Measurements from ENCODE around the gene CCDC6. TPM values are rescaled to one million over a fixed set of nuclear protein-coding genes. Genes with fewer than 3 reads are reported as not detected.
A peak's percentile ranks its signal among the peaks of the same experiment; 100 is the strongest.

CCDC6 gene
- total and polyA plus RNA-seq, 12 donors: 4.4 to 22.8 (median 17.0) TPM

GRCh38 chr10:59909815-59910214, 3.5 kb upstream of the CCDC6 start:
- no peak overlapping the region for H3K27ac ChIP-seq
- no peaks in the 10 kb centered on the region for H3K27me3 ChIP-seq
- H3K4me3 ChIP-seq: no peak overlapping the region
- DNase-seq (no peak), ATAC-seq (no peak)
- intact Hi-C loops (cut with DNase I): loop anchor here in 6 of 10 donors (5.0 to 10.0 kb wide), 6 partner anchors 38 to 285 kb away; no protein-coding TSS in a partner anchor
- peaks cover 0 to 27% (median 21%) of the 10 kb centered on the region in 9 donors for H3K4me1 ChIP-seq
- H3K36me3 ChIP-seq: no peaks in the 10 kb centered on the region
- TF ChIP-seq, protein P1, sequence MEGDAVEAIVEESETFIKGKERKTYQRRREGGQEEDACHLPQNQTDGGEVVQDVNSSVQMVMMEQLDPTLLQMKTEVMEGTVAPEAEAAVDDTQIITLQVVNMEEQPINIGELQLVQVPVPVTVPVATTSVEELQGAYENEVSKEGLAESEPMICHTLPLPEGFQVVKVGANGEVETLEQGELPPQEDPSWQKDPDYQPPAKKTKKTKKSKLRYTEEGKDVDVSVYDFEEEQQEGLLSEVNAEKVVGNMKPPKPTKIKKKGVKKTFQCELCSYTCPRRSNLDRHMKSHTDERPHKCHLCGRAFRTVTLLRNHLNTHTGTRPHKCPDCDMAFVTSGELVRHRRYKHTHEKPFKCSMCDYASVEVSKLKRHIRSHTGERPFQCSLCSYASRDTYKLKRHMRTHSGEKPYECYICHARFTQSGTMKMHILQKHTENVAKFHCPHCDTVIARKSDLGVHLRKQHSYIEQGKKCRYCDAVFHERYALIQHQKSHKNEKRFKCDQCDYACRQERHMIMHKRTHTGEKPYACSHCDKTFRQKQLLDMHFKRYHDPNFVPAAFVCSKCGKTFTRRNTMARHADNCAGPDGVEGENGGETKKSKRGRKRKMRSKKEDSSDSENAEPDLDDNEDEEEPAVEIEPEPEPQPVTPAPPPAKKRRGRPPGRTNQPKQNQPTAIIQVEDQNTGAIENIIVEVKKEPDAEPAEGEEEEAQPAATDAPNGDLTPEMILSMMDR (IDR thresholded peaks at IDR 0.05): no peak
- H3K9me3 ChIP-seq: peaks cover 0 to 18% (median 12%) of the 10 kb centered on the region in 11 donors
- WGBS, 2 donors: 56 to 95% methylated on average over 1 of the region's 1 CpG

DNA sequence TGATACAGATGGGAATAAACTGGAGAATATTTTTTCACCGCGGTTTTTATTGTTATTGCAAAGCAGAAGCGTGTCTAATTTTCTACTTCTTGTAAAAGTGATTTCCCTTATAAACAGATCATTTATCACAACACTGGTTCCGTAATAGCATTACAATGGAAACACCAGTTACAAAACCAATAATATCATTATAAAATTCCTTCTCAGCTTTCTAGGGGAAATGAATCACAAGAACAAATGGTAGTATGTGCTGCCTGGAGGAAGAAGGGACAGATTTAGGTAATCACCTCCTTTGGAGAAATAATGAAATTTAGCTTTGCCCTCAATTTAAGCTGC, 2.4 kb upstream of the CCDC6 start:
- TF ChIP-seq, protein P1 (IDR thresholded peaks at IDR 0.05): no peak
- WGBS, 2 donors: 46 to 56% methylated on average over 4 of the region's 4 CpGs
- Histone ChIP-seq H3K27me3 (no peaks in the 10 kb centered on the region), H3K4me1 (peaks cover 3 to 38% (median 32%) of the 10 kb centered on the region in 9 donors), H3K9me3 (peaks cover 0 to 8% (median 5%) of the 10 kb centered on the region in 11 donors), H3K4me3 (peak overlapping the region in 7 of 10 donors; percentile 32 to 98 (median 91)), H3K36me3 (no peaks in the 10 kb centered on the region), H3K27ac (peak overlapping the region in 9 of 10 donors; percentile 41 to 96 (median 90))
- DNase-seq (no peak), ATAC-seq (no peak)
- intact Hi-C loops (cut with DNase I): loop anchor here in 6 of 10 donors (5.0 to 10.0 kb wide), 6 partner anchors 36 to 284 kb away; no protein-coding TSS in a partner anchor

DNA sequence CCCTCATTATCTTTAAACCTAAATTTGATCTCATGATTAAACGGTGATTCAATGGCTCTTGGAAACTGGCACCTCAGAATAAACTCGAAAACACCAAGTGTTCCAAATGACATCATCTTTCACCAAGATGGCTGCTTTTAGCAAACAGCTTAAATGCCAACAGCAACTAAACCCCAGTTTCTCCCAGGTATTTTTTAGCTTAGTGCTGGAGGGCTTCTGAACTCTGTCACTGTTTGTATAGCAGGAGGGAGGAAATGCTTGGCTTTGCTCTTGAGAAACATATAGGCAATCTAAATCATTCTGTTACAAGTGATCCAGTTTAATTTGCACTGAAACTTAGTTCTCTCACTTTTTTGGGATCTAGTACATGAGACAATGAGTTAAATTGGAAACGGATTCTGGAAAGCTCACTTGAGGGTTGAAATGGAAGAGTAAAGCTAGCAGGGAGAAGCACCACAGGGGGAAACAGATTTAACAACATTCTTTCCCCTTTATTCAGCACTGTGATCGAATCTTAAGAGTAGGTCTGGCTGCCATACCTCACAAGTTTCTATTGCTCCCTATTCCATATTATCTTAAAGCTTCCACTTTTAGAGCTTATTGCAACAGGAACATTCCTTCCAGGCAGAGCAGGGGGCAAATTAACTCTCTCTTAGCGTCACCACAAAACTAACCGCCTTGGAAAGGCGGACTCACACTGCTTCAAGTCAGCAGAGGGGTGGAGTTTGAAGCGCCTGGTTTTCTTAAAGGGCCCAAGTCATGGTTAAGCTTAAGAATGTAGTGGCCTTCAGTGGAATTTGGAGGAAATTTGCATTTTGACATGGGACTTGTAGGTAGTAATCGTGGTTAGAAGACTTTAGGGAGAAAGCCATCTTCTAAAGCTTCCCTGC, 1.8 kb upstream of the CCDC6 start:
- DNase-seq (peak in 1 of 2 donors; percentile 59), ATAC-seq (peak in 6 of 8 donors; percentile 25 to 39 (median 32))
- no peaks in the 10 kb centered on the region for H3K36me3 ChIP-seq
- 4 to 6% methylated on average over 9 of the region's 9 CpGs for WGBS, 2 donors
- H3K4me3 ChIP-seq: peak overlapping the region; percentile 2 to 98 (median 90)
- H3K27me3 ChIP-seq: no peaks in the 10 kb centered on the region
- TF ChIP-seq, protein P1 (IDR thresholded peaks at IDR 0.05): no peak
- H3K27ac ChIP-seq: peak overlapping the region; percentile 14 to 96 (median 90)
- intact Hi-C loops (cut with DNase I): loop anchor here in 6 of 10 donors (2.0 to 10.0 kb wide), 7 partner anchors 36 to 283 kb away; no protein-coding TSS in a partner anchor
- peaks cover 3 to 44% (median 36%) of the 10 kb centered on the region in 9 donors for H3K4me1 ChIP-seq
- H3K9me3 ChIP-seq: peaks cover 0 to 3% (median 0%) of the 10 kb centered on the region in 11 donors

GRCh38 chr10:59907537-59907917, 1.2 kb upstream of the CCDC6 start:
- TF ChIP-seq, protein P1 (IDR thresholded peaks at IDR 0.05): no peak
- Histone ChIP-seq H3K4me1 (peaks cover 3 to 46% (median 36%) of the 10 kb centered on the region in 9 donors), H3K4me3 (peak overlapping the region in 9 of 10 donors; percentile 40 to 98 (median 91)), H3K36me3 (no peaks in the 10 kb centered on the region), H3K9me3 (no peaks in the 10 kb centered on the region), H3K27me3 (no peaks in the 10 kb centered on the region), H3K27ac (peak overlapping the region; percentile 14 to 96 (median 90))
- ATAC-seq (no peak), DNase-seq (no peak)
- intact Hi-C loops (cut with DNase I): loop anchor here in 6 of 10 donors (2.0 to 10.0 kb wide), 7 partner anchors 35 to 283 kb away; no protein-coding TSS in a partner anchor
- 65 to 66% methylated on average over 2 of the region's 2 CpGs for whole genome bisulfite sequencing, 2 donors
